ENCODE measurements around the gene GULP1. TPM values are rescaled to one million over a fixed set of nuclear protein-coding genes. Genes with fewer than 3 reads are reported as not detected.

The GULP1 gene
- total RNA-seq, 1 donor from 2014 or later = 39.1 TPM

GRCh38 chr2:188449561-188449960 lies 157.9 kb downstream of the GULP1 start:
- H3K4me3 Mint-ChIP-seq = no peak overlapping the region
- no peak for TF ChIP-seq CTCF (conservative IDR thresholded peaks at IDR 0.05)
- H3K36me3 Mint-ChIP-seq (ENCODE audit: low read depth) = peaks cover 19% of the 10 kb centered on the region
- H3K9me3 Mint-ChIP-seq = peaks cover 11% of the 10 kb centered on the region
- no peaks in the 10 kb centered on the region for H3K27me3 Mint-ChIP-seq (ENCODE audit: low read depth)
- no peak overlapping the region for H3K27ac Mint-ChIP-seq (ENCODE audit: unreplicated experiment)
- peaks cover 10% of the 10 kb centered on the region for H3K4me1 Mint-ChIP-seq
- no peak for DNase-seq (ENCODE audit: low read depth, low spot score)

- H3K4me1 Mint-ChIP-seq = peaks cover 10% of the 10 kb centered on the region
- peaks cover 11% of the 10 kb centered on the region for H3K9me3 Mint-ChIP-seq
- H3K27ac Mint-ChIP-seq (ENCODE audit: unreplicated experiment) = no peak overlapping the region
- H3K4me3 Mint-ChIP-seq = no peak overlapping the region
- no peaks in the 10 kb centered on the region for H3K27me3 Mint-ChIP-seq (ENCODE audit: low read depth)
- DNase-seq (ENCODE audit: low read depth, low spot score) = no peak
- TF ChIP-seq CTCF (conservative IDR thresholded peaks at IDR 0.05) = no peak
- H3K36me3 Mint-ChIP-seq (ENCODE audit: low read depth) = peaks cover 20% of the 10 kb centered on the region
Measured at GRCh38 chr2:188449971-188450370, 158.3 kb downstream of the GULP1 start.

- H3K27ac Mint-ChIP-seq (ENCODE audit: unreplicated experiment) = no peak overlapping the region
- no peak overlapping the region for H3K4me3 Mint-ChIP-seq
- peaks cover 10% of the 10 kb centered on the region for H3K4me1 Mint-ChIP-seq
- no peaks in the 10 kb centered on the region for H3K27me3 Mint-ChIP-seq (ENCODE audit: low read depth)
- peaks cover 28% of the 10 kb centered on the region for H3K36me3 Mint-ChIP-seq (ENCODE audit: low read depth)
- TF ChIP-seq CTCF (conservative IDR thresholded peaks at IDR 0.05) = no peak
- H3K9me3 Mint-ChIP-seq = peaks cover 19% of the 10 kb centered on the region
- no peak for DNase-seq (ENCODE audit: low read depth, low spot score)
Measured at GRCh38 chr2:188450732-188451483, 159.2 kb downstream of the GULP1 start.

- Mint-ChIP-seq H3K4me1 (peaks cover 10% of the 10 kb centered on the region), H3K4me3 (no peak overlapping the region), H3K27me3 (ENCODE audit: low read depth) (no peaks in the 10 kb centered on the region), H3K27ac (ENCODE audit: unreplicated experiment) (no peak overlapping the region), H3K36me3 (ENCODE audit: low read depth) (peaks cover 28% of the 10 kb centered on the region), H3K9me3 (peaks cover 22% of the 10 kb centered on the region)
- no peak for DNase-seq (ENCODE audit: low read depth, low spot score)
- TF ChIP-seq CTCF (conservative IDR thresholded peaks at IDR 0.05) = no peak
Measured at GRCh38 chr2:188452084-188452483, 160.4 kb downstream of the GULP1 start.

GRCh38 chr2:188456114-188456909 lies 164.6 kb downstream of the GULP1 start:
- Mint-ChIP-seq H3K27ac (ENCODE audit: unreplicated experiment) (peak overlapping the region; percentile 27), H3K9me3 (peaks cover 24% of the 10 kb centered on the region), H3K4me3 (no peak overlapping the region), H3K4me1 (peaks cover 10% of the 10 kb centered on the region), H3K36me3 (ENCODE audit: low read depth) (peaks cover 41% of the 10 kb centered on the region), H3K27me3 (ENCODE audit: low read depth) (no peaks in the 10 kb centered on the region)
- no peak for DNase-seq (ENCODE audit: low read depth, low spot score)
- TF ChIP-seq CTCF (conservative IDR thresholded peaks at IDR 0.05) = no peak

All from neural crest cell (in vitro differentiated cells).